SU-DHL-6 (cell line): ENCODE measurements around the gene CALML4.
"Not testable (repeated sequence)": the region's sequence is repeated elsewhere in the genome, so short reads cannot be mapped to it uniquely, and the experiment has no call there.

Source experiments
- H2AFZ ChIP-seq: fragments of 200-600 bp; sonication (generic); 2 replicates; pipeline ENCODE4 v1.6.1; 2014; ENCODE audit warnings: low read depth, mild to moderate bottlenecking, moderate library complexity, mixed read lengths, antibody characterized with exemption, low read length; ENCODE audit not compliant: severe bottlenecking
- H3F3A ChIP-seq: fragments of 200-600 bp; shearing (Covaris generic); 2 replicates; pipeline ENCODE4 v1.6.0; 2016; ENCODE audit warnings: antibody characterized with exemption, mild to moderate bottlenecking; ENCODE audit not compliant: insufficient read depth
- H3K27ac ChIP-seq: fragments of 200-600 bp; sonication (generic); 2 replicates; pipeline ENCODE4 v1.5.1; 2016; ENCODE audit warnings: low read depth, mild to moderate bottlenecking, low read length, moderate library complexity, mixed read lengths
- H3K27me3 ChIP-seq: fragments of 200-600 bp; sonication (generic), shearing (Covaris generic); 2 replicates; pipeline ENCODE4 v1.6.0; 2014; ENCODE audit warnings: mild to moderate bottlenecking, low read length
- H3K36me3 ChIP-seq: fragments of 200-600 bp; sonication (generic); 2 replicates; pipeline ENCODE4 v1.6.1; 2014; ENCODE audit warnings: mild to moderate bottlenecking, low read length, mixed read lengths
- H3K4me2 ChIP-seq: fragments of 300-600, 200-600 bp; shearing (Covaris generic), sonication (generic); 2 replicates; pipeline ENCODE4 v1.6.0; 2014; ENCODE audit warnings: low read length, low read depth, mild to moderate bottlenecking; ENCODE audit not compliant: poor library complexity, severe bottlenecking
- H3K4me3 ChIP-seq: fragments of 200-600 bp; sonication (generic); 2 replicates; pipeline ENCODE4 v1.5.1; 2014; ENCODE audit warnings: antibody characterized with exemption, low read length, mild to moderate bottlenecking, mixed read lengths; ENCODE audit not compliant: insufficient read depth, poor library complexity, severe bottlenecking
- H3K79me2 ChIP-seq: fragments of 200-600 bp; sonication (generic); 2 replicates; pipeline ENCODE4 v1.6.1; 2014; ENCODE audit warnings: mild to moderate bottlenecking, low read length, moderate library complexity; ENCODE audit not compliant: insufficient read depth
- H3K9ac ChIP-seq: fragments of 200-600 bp; sonication (generic); 2 replicates; pipeline ENCODE4 v1.7.0; 2014; ENCODE audit warnings: mild to moderate bottlenecking, low read length
- H3K9me2 ChIP-seq: fragments of 200-600 bp; sonication (generic); replicated peaks from 2 replicates; pipeline ENCODE4 v1.6.1; 2014; ENCODE audit warnings: low read length; ENCODE audit not compliant: insufficient read depth
- H3K9me3 ChIP-seq: fragments of 200-600 bp; sonication (generic); 2 replicates; pipeline ENCODE4 v1.6.1; 2014; ENCODE audit warnings: low read length, mixed read lengths; ENCODE audit not compliant: insufficient read depth
- H4K20me1 ChIP-seq: fragments of 200-600 bp; sonication (generic); 2 replicates; pipeline ENCODE4 v1.6.1; 2014; ENCODE audit warnings: low read depth, mild to moderate bottlenecking, antibody characterized with exemption, low read length, moderate library complexity, mixed read lengths
- CTCF ChIP-seq: fragments of 200-600 bp; sonication (generic); IDR thresholded peaks from one replicate; pipeline ENCODE4 v1.5.1; 2017; ENCODE audit warnings: antibody characterized with exemption, mild to moderate bottlenecking, low read length, moderate library complexity; ENCODE audit not compliant: insufficient read depth, poor library complexity, severe bottlenecking
- EZH2phosphoT487 ChIP-seq: fragments of 200-600 bp; sonication (generic), shearing (Covaris generic); conservative IDR thresholded peaks from 2 replicates; pipeline ENCODE4 v1.6.1; 2018; ENCODE audit warnings: mild to moderate bottlenecking, antibody characterized with exemption, low read length, moderate library complexity, mixed read lengths

The CALML4 gene

GRCh38 chr15:68175526-68175925 lies 29.6 kb downstream of the CALML4 start:
- peaks cover 32% of the 10 kb centered on the region for H3K36me3 ChIP-seq
- H3F3A ChIP-seq, result peaks cover 3% of the 10 kb centered on the region; the same call in 1 of the 2 replicates
- no peak overlapping the region for H3K4me3 ChIP-seq
- H2AFZ ChIP-seq, result no peak overlapping the region
- no peak overlapping the region for H3K9ac ChIP-seq
- H3K4me2 ChIP-seq, result no peak overlapping the region
- H3K27me3 ChIP-seq, result no peaks in the 10 kb centered on the region
- H3K79me2 ChIP-seq, result no peaks in the 10 kb centered on the region
- TF ChIP-seq CTCF, result no peak
- TF ChIP-seq EZH2phosphoT487, result no peak
- no peaks in the 10 kb centered on the region for H3K9me2 ChIP-seq
- no peak overlapping the region for H3K27ac ChIP-seq
- H3K9me3 ChIP-seq, result no peaks in the 10 kb centered on the region
- no peaks in the 10 kb centered on the region for H4K20me1 ChIP-seq

GRCh38 chr15:68173119-68173518 lies 32.0 kb downstream of the CALML4 start:
- no peak overlapping the region for H3K4me3 ChIP-seq
- TF ChIP-seq CTCF (no peak), EZH2phosphoT487 (no peak)
- no peak overlapping the region for H3K9ac ChIP-seq
- no peaks in the 10 kb centered on the region for H3K79me2 ChIP-seq
- H3K27ac ChIP-seq, result no peak overlapping the region
- H3K27me3 ChIP-seq, result no peaks in the 10 kb centered on the region
- no peak overlapping the region for H2AFZ ChIP-seq
- no peaks in the 10 kb centered on the region for H4K20me1 ChIP-seq
- 0 out of 2 replicates have a peak, but pooled peaks cover 3% of the 10 kb centered on the region for H3F3A ChIP-seq
- H3K36me3 ChIP-seq, result peaks cover 33% of the 10 kb centered on the region
- H3K9me3 ChIP-seq, result no peaks in the 10 kb centered on the region
- H3K9me2 ChIP-seq, result no peaks in the 10 kb centered on the region
- H3K4me2 ChIP-seq, result no peak overlapping the region

GRCh38 chr15:68172037-68172436 lies 33.1 kb downstream of the CALML4 start:
- H3K36me3 ChIP-seq, result peaks cover 33% of the 10 kb centered on the region
- H4K20me1 ChIP-seq, H3F3A ChIP-seq, H3K27me3 ChIP-seq, H3K9me2 ChIP-seq, H2AFZ ChIP-seq, H3K9me3 ChIP-seq, H3K27ac ChIP-seq, H3K4me3 ChIP-seq, H3K79me2 ChIP-seq, H3K9ac ChIP-seq, H3K4me2 ChIP-seq: not testable (repeated sequence)

GRCh38 chr15:68166847-68167246 lies 38.3 kb downstream of the CALML4 start:
- no peaks in the 10 kb centered on the region for H3K9me3 ChIP-seq
- H4K20me1 ChIP-seq, result no peaks in the 10 kb centered on the region
- no peaks in the 10 kb centered on the region for H3K9me2 ChIP-seq
- H3K79me2 ChIP-seq, result no peaks in the 10 kb centered on the region
- TF ChIP-seq EZH2phosphoT487 (no peak), CTCF (no peak)
- H3F3A ChIP-seq, result 0 out of 2 replicates have a peak, but pooled peaks cover 5% of the 10 kb centered on the region
- H3K36me3 ChIP-seq, result peaks cover 27% of the 10 kb centered on the region
- H3K27me3 ChIP-seq, result no peaks in the 10 kb centered on the region
- H3K4me2 ChIP-seq, result no peak overlapping the region
- H3K4me3 ChIP-seq, result no peak overlapping the region
- no peak overlapping the region for H3K9ac ChIP-seq
- no peak overlapping the region for H3K27ac ChIP-seq
- H2AFZ ChIP-seq, result no peak overlapping the region
